ENCODE results near the gene ANKRD11.

The ANKRD11 gene

DNA sequence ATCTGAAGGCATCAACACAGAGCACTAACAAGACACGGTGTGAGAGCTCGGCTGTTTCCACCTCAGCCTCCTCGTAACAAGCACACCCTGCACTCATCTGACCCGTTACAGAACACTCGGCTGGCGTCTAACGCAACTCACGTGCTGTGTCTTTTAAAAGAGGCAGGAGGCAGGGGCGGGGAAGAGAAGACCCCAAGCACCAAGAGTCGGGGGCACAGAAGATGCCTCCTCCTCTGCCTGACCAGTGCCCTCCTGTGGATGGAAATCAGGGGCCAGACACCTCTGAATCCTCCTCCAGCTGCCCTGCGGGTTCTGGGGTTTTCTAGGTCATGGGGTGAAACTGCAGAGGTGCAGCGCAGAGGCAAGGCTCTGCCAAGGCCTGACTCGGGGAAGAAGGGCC is 198.6 kb downstream of the ANKRD11 start:
- DNase-seq, result no peak

DNA sequence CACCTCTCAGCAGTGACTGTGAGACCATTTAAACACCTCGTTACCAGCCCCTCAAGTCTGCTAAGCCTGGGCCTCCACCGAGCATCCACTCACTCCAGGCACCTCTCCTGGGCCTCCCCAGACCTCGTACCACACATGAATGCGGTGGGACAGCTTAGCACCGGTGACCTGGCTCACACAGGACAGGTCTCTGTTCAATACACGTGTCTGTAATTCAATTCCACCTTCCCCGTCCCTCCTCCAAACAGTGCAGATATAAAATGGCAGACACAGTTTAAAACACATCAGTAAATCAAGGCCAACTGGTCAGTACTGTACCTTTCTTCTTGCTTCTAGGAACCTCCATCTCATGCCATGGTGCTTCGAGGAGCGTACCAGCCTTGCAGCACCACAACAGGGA is 199.0 kb downstream of the ANKRD11 start:
- no peak for DNase-seq

DNA sequence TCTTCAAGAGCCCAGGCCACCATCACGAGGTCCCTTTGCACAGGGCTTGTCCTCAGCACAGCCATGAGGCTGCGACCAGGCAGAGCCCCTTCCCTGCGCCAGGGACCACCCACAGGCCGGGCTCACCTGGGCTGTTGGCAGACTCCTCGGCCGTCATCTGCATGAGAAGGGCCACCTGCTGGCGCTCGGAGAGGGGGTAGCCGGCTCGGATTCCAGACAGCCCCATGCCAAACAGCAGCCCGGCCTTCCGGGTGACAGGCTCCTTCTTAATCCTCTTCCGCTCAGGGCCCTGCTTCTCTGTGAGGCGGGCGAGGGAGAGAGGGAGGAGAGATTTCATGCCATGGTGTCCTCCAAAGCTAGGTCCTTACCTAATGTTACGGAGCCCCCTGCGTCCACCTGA is 199.5 kb downstream of the ANKRD11 start:
- DNase-seq, result no peak

DNA sequence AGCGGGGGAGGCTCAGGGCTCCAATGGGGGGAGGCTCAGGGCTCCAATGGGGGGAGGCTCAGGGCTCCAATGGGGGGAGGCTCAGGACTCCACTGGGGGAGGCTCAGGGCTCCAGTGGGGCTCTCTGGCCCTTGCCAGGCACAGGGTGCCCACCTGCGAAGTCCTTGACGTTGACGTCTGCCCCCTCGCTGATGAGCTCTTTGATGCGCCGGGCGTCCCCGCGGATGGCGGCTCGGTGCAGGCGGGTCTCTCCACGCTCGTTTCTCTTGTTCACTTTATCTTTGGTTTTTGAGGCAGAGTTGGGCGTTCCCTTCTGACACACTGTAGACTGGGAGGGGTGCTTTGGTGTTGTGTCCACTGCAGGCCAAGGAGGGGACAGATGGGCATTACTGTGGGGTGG is 199.9 kb downstream of the ANKRD11 start:
- DNase-seq, result no peak

DNA sequence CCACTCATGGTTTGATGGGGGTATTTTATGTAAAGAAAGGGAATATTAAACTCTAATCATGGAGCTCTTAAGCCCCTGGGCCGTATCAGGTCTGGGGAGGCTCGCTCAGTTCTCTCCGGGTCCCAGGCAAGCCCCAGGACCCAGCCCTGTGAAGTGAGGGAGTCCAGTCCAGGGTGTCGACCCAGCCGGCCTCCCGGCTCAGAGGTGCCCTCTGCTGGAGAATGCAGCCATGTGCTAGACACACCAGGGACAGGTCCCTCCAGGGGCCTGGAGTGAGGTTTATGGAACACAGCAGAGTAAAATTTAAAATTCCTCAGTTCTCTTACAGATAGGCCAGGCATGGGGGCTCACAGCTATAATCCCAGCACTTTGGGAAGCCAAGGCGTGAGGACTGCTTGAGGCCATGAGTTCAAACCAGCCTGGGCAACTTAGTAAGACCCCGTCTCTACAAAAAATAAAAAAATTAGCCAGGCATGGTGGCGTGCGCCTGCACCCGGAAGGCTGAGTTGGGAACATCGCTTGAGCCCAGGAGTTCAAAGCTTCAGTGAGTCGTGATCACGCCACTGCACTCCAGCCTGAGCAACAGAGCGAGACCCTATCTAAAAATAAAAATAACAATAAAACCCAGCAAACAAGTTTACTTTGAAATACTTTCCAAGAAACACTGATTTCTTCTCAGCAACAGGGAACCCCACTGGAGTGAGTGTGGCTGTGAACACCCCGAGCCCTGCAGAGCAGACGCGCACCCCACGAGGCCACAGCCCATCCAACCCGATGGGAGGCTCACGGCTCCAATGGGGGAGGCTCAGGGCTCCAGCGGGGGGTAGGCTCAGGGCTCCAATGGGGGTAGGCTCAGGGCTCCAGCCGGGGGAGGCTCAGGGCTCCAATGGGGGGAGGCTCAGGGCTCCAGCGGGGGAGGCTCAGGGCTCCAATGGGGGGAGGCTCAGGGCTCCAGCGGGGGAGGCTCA is 200.6 kb downstream of the ANKRD11 start:
- no peak for DNase-seq

DNA sequence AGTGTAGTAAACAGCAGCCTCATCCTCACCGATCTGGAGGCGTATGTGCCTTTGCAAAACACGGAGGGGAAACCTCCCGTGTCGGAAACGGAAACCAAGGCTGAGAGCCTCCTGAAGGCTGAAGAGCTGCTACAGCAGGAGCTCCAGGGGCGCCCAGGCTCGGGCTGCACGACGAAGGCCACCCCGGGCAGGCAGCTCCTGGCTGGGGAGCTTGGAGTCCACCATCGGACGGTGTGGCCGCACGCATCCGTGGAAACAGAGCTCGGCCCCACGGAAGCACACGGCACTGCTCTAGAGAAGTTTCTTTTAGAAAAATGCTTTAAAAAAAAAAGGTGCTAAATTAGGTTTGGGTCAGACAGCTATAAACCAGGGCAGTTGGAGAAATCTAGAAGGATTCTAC is 201.4 kb downstream of the ANKRD11 start:
- no peak for DNase-seq

DNA sequence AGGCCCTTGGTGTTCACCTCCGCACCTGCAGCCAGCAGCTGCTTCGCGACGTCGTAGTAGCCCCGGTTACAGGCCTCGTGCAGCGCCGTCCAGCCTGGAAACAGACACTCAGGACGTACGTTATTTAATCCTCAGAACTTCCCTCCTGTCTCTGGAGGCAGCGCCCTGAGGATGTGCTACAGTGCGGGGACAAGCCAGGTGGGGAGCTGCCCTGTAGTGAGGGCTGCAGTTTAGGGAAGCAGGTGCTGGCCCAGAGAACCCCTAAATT is 201.8 kb downstream of the ANKRD11 start:
- no peak for DNase-seq

DNA sequence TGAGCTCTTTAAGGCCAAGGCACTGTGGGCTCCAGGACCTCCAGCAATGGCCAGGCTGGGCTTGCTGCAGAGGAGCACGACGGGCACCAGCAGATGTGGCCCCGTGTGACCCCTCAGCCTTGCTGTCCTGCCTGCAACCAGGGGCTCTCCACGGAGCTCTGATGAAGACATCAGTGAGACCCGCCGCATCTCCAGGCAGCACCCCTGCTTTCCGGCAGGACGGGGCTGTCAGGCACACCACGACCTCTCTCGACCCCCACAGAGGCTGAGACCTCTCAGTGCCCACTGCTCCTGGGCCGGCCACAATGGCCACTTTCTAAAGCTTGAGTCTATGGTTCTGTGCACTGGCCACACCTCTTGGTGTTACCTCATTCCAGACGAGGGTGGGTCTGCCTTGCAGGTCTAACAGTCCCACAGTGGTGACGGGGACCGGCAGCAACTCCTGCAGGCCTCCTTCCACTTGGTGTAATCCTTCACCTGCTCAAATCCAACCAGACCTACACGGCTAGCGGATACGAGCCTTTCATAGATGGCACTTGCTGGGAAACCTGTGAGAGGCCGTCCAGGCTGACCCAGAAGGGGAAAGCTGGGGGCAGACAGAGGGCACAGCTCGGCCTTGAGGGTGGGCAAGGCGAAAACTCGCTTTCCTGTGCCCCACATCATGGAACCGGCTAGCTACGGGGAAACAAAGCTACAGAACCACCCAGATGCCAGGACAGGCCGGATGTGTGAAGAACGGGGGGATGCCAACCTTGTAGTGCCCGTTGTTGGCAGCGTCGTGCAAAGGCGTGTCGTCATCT is 202.4 kb downstream of the ANKRD11 start:
- DNase-seq, result no peak

DNA sequence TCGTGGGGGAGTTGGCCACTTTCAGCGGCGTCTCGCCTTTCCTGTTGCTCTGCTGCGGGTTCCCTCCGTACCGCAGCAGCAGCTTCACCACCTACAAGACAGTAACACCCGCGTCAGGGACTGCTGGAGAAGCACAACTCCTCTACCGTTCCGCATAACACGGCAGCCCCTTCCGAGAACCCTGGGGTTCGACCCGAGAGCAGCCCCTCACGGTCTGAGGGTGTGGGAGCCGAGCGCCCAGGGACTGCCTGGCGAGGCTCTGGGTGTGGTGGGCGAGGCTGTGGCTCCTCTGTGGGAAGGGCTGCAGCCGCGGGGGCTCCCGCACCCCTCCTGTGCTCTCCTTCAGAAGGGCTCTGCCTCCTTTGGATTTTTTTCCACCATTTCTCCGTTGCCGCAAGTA is 204.3 kb downstream of the ANKRD11 start:
- no peak for DNase-seq

DNA sequence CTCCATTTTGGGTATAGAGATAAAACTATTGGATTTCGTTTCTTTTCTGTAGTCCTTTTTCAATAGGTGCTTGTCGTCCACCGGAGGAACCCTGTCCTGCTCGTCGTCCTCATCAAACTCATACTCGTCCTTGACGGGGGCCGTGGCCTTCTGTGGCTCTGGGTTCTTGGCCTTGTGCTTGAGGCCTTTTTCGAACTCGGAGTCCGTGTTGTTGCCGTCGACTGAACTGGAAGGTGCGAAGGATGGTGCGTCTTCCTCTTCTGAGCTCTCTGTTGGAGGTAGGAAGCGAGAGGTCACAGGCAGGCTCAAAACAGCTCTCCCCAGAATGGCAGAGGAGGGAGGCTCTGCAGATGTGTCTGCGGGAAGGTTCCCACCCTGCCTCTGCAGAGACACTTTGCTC is 205.0 kb downstream of the ANKRD11 start:
- no peak for DNase-seq

DNA sequence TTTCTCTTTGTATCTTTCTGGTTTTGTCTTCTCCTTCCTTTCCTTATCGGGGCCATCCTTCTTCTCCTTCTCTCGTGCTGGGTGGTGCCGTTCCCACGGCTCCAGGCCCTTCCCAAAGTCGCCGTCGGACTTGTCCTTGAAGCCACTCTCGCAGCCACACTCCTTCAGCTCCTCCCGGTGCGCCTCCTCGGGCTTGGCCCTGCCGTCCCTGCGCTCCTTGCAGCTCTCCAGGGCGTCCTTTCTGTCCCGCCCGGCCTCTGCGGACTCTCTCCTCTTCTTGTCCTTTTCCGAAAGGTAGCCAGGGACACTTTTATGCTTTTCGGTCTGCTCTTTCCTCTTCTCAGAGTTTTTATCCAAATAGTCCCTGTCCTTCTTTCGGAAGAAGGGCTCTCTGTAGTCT is 206.9 kb downstream of the ANKRD11 start:
- DNase-seq, result no peak

DNA sequence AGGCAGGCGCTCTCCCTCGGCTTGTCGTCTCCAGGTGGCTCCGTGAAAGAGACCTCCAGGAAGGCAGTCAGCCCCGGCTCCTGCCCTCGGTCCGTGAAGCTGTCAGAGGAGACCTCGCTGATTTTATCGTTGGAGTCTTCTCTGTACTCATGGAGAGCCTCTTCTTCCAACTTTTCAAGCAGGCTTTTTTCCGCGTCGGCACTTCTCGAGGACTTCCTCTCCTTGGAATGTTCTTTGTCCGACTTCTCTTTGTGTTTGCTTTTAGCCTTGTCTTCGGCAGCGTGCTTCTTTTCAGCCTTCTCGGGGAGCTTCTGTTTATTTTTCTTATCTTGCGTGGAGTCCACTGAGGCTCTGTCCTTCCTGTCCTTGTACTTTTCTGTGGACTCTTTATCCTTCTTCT is 207.8 kb downstream of the ANKRD11 start:
- DNase-seq, result no peak

DNA sequence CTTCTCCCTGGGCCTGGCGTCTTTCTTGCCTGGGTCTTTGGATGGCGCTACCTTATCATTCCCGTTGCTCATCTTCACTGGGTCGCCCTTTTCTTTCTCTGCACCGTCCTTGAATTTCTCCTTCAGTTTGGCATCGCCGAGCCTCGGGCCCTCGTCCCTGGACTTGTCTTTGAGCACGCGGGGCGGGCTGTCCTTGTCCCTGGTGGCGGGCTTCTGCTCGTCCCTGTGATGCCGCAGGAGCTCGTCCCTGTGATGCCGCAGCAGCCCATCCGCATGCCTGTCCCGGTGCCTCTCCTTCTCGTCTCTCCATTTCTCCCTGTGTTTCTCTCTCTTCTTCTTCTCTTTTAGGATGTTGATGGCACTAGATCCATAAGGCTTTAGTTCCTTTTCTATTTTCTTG is 208.5 kb downstream of the ANKRD11 start:
- no peak for DNase-seq

DNA sequence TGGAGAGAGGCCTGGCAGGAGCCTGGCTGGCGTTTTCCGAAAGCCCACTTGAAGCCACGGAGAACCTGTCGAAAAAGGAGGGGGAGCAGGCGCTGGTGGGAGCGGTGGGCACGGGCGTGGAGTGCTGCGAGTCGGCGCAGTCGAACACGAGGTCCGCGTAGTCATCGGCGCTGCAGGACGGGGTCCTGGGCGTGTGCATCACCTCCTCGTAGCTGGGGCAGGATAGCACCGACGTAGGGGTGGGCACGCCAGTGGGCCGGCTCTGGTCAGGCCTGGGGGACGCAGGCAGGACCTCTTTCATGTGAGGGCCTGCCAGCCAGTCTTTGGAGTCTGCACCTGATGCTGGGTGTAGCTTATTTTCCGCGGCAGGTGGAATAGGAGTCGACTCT is 209.2 kb downstream of the ANKRD11 start:
- DNase-seq, result no peak

DNA sequence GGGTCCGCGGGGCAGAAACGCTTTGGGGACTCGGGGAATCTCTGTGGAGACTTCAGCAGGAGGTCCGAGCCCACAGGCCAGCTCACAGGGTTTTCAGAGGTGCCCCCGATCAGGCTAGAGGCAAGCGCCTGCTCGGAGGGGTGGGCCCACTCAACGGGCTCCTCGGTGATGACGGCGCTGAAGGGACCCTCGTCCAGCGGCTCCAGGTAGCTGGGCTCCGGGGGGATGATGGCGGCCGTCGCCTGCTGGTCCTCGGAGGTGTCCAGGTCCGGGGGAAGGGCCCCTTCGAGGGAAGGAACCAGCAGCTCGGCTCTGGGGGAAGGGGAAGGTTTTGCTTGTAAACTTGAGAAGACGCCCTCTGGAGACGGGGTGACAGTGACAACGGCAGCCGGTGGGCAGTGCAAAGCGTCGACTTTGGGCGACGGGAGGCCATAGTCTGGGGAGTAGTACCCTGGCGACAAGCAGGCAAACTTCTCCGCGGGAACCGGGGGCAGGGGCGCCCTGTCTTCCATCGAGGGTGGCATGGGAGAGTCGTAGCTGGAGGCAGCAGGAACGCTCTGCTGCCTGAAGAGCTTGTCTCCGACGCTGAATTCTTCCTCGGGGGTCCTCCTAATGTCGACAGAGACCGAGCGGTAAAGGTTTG is 209.7 kb downstream of the ANKRD11 start:
- DNase-seq, result no peak

DNA sequence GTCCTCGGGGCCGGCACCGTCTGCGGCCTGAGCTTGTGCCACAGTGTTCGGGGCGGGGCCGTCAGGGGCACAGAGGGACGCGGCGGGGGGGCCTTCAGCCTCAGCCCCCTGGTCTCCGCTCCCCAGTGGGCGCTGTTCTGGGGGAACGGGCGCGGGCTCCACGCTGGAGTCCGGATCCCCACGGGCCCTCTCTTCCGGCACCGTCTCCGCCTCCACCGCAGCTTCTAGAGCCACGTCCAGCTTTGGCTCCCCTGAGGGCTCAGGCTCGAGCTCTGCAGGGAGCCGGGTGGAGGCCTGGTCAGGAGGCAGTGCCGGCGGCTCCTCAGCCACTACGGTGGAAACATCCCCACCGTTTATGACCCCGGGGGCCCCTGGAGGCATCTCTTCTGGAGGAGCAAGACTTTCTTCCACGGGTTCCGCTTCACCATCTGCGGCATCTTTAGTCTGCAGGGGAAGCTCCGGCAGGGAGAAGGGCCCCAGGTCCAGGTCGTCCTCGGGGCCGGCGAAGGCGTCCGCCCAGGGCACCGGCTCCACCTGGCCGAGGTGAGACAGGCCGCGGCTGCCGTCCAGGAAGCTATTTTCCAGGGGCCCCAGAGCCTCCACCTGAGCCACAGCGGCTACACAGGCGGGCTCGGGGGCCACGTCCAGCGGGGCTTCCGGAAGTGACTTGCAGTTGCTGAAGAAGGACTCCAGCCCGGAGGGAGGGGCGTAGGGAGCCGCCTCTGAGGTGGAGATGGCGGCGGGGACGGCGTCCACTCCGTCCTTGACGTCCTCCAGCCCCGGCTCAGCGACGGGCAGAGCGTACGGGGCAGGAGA is 210.5 kb downstream of the ANKRD11 start:
- no peak for DNase-seq

DNA sequence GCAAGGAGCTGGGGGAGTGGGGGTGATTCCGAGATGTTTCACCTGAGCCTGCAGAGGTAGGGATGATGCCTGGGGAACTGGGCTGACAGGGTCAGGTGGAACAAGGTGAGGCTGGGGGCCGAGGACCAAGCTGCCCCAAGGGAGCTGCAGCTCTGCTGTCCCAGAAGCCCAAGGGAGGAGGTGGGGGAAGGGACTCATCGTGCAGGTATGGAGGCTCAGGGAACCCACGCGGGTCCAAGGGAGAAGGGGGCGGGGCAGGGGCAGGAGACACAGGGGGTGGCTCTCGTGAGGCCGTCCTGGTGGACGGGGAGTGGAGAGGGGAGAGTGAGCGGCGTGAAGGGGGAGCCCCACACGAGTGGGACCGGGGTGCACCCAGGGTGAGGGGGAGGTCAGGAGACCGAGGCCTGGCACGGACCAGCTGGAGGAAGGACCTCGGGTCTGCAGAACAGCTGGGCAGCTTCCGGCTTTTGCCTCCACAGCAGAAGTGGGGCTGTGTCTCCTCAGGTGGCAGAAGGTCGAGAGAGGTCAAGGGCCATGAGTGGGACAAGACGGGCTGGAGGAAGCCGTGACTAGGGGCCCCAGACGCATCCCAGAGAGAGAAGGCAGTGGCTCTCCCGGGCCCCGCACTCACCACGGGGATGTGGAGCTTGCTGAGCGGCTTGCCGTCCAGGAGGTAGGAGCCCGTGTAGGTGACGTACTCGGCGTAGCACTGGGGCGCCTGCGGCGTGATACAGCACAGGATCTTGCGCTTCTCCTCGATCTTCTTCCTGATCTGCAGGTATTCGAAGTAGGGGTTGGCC is 211.7 kb downstream of the ANKRD11 start:
- DNase-seq, result no peak

DNA sequence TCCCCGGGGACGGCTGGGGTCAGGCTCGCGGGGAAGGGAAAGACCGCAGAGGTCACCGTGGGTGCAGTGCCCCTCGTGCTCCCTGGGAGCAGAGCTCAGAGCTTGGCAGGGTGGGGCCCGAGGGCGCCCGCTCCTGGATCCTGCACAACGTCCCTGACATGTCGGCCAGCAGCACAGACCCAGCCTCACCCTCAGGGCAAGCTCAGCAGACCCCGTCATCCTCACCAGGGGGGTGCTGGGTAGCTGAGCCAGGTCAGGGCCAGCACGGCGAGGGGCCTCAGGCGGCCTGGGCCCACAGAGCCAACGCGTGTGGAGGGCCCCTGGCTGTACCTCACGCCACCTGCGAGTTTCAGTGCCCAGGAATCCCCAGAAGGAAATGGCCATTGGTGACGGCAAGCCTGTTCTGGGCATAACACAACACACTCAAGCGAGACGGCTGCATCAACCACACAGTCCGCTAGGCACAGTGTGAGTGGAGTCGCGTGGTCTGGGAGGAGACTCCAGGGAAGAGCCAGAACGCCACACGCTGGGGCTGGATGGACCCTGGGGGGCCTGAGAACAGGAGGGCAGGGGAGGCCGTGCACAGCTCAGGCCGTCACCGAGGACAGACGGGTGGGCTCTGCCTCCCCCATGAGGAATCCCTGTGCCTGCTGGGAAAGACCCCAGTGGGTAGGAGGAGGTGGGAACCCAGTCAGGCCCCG is 212.6 kb downstream of the ANKRD11 start:
- no peak for DNase-seq

DNA sequence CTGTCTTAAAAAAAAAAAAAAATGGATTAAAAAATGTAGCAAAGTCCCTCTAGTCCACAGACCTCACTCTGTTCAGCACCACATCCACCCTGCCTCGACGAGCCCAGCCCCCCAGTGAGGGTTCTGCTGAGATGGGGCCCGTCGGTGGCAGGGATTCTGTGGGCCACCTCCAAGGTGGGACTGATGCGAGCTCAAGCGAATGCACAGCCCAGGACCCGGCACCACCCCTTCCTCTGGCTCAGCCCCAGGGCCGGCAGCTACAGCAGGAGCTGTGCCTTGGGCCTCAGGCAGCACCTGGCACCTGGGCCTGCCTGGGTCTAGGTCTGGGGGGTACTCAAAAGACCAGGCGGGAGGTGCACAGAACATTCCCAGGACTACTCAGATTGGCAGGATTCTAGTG is 213.3 kb downstream of the ANKRD11 start:
- no peak for DNase-seq

DNA sequence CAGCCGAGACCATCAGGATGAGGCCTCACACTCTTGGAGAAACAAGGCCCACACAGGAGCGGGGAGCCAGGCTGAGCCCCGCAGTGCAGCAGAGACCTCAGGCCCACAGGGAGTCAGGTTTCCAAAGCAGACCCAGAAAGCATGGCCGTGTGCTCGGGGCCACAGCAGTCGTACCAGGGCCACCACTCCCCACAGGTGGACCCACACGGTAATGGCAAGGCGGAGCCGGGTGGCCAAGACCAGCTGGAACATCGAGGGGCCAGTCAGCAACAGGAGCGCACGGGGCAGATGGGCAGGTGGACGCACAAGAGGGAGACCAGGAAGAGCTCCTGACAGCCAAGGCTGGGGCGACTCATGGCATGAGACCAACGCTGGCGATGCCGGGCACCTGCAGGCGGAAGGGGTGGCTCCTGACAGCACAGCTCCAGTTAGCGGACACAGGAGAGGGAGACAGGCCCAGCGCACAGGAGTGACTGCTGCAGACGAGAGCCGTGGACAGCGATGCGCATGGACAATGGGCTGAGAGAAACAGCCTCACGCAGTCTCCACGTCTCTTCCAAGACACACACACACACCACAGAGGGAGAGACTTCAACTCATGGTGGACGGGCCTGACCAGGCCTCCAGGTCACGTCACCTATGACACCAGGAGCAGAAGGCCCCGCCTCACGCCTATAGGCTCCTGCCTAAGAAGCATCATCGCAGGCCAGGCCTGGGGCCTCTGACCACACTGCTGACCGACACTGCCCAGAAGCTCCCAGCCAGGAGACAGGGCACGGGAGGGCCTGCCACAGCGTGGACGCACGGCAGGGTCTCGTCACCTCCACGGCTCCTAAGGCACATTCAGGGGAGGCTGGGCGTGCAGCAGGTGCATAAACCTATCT is 214.3 kb downstream of the ANKRD11 start:
- DNase-seq, result no peak

DNA sequence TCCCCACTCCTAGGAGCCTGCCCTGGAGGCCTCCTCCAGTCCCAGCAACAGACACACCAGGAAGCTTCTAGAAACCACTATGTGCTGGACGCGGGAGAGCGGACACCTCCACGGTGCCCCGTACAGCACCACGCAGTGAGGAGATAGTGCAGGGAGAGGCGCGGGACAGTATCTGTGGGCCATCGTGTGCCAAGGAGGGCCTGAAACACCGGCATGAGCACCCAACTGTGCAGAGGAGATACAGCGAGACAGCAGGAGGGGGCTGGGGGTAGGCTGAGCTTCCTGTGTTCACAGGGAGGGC is 215.1 kb downstream of the ANKRD11 start:
- no peak for DNase-seq

Data from SIG-M5 (cell line).